ENCODE data around the gene HOXD4.

- TF ChIP-seq CTCF (IDR thresholded peaks at IDR 0.05) (no peak), POLR2A (IDR thresholded peaks at IDR 0.05) (no peak), EP300 (IDR thresholded peaks at IDR 0.05) (no peak)
Measured at GRCh38 chr2:176149481-176149938, 1.8 kb upstream of the HOXD4 start.
